Measurements from ENCODE around the gene BICD2. TPM values are rescaled to one million over a fixed set of nuclear protein-coding genes. Genes with fewer than 3 reads are reported as not detected.

The BICD2 gene
- total RNA-seq, 4 donors from 2014 or later = 15.7 to 29.3 (median 19.7) TPM

DNA sequence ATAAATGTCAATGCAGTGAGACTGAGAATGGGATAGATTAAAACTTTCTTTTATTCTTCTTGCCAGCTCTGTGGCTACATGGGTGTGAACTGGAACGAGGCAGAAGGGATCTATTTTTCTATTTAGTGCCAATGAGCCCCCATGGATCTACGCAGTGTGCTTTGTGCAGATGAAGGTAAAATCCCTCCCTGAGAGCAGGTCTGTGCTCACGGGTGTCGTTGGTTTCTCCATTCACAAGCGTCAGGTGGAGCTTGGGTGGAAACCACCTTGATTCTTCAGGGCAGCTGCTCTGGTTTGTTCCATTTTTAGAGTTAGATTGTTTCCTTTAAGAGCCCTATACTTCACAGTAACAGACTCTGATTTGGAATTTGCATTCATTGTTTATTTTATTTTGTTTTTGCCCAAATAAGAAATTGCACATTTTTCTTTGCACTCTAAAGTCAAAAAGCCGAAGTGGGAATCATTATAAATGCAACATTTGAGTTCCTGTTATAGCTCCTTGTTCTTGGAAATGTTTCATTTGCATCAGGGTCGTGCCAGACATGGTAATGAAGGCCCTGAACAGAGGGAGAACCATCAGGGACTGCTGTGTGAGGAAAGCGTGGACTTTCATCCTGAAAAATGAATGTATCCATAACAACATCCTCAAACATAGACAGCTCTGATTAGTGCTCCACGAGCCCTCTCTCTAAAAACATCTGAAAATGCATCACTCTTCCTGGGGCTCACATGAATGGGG lies 31.1 kb upstream of the BICD2 start:
- TF ChIP-seq POLR2A (IDR thresholded peaks at IDR 0.05) (no peak), POLR2AphosphoS5 (IDR thresholded peaks at IDR 0.05) (no peak), EP300 (IDR thresholded peaks at IDR 0.05; ENCODE audit: low read depth) (no peak)
- TF ChIP-seq, protein P1, sequence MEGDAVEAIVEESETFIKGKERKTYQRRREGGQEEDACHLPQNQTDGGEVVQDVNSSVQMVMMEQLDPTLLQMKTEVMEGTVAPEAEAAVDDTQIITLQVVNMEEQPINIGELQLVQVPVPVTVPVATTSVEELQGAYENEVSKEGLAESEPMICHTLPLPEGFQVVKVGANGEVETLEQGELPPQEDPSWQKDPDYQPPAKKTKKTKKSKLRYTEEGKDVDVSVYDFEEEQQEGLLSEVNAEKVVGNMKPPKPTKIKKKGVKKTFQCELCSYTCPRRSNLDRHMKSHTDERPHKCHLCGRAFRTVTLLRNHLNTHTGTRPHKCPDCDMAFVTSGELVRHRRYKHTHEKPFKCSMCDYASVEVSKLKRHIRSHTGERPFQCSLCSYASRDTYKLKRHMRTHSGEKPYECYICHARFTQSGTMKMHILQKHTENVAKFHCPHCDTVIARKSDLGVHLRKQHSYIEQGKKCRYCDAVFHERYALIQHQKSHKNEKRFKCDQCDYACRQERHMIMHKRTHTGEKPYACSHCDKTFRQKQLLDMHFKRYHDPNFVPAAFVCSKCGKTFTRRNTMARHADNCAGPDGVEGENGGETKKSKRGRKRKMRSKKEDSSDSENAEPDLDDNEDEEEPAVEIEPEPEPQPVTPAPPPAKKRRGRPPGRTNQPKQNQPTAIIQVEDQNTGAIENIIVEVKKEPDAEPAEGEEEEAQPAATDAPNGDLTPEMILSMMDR (IDR thresholded peaks at IDR 0.05) = no peak
- H3K4me3 ChIP-seq = no peak overlapping the region
- in situ Hi-C loops (cut with MboI; ENCODE audit: low pct_ligation_motif_present in 1 of 4, low pct_unique_long_range_greater_than_20kb in 1 of 4, low sequenced_read_pairs in 3 of 4) (loop anchor here in 1 of 4 donors (25.0 kb wide), 2 partner anchors 458 to 658 kb away; partner anchors contain the start of genes CENPP and NOL8), intact Hi-C loops (cut with DNase I; ENCODE audit: low total_unique reads) (no loop called here)
- no peaks in the 10 kb centered on the region for H3K4me1 ChIP-seq
- 31 to 51% methylated on average over 4 to 9 of the region's 9 CpGs for WGBS, 2 donors (ENCODE audit: low coverage in 1 of 2)
- H3K36me3 ChIP-seq = no peaks in the 10 kb centered on the region
- H3K27ac ChIP-seq = no peak overlapping the region
- no peaks in the 10 kb centered on the region for H3K9me3 ChIP-seq
- DNase-seq = no peak
- peaks cover 57% of the 10 kb centered on the region for H3K27me3 ChIP-seq

DNA sequence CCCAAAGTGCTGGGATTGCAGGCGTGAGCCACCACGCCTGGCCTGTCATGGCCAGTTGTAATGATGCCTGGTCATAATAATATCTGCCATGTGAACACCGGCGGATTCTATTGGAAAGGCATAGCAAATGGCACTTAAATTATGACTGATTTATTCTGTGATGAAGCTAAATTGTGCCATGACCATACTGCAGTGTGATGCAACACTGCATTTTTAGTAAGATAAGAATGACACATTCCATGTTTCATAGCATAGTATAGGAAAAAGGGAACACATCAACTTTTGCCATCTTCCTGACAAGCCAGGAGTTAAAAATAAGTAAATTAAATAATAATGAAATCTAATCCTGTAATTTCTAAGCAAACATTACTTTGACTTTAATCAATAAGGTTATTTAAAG lies 30.4 kb upstream of the BICD2 start:
- no peaks in the 10 kb centered on the region for H3K9me3 ChIP-seq
- no peaks in the 10 kb centered on the region for H3K4me1 ChIP-seq
- TF ChIP-seq POLR2AphosphoS5 (IDR thresholded peaks at IDR 0.05) = no peak
- no peak for TF ChIP-seq POLR2A (IDR thresholded peaks at IDR 0.05)
- TF ChIP-seq, protein P1 (IDR thresholded peaks at IDR 0.05) = no peak
- no peak for TF ChIP-seq EP300 (IDR thresholded peaks at IDR 0.05; ENCODE audit: low read depth)
- H3K36me3 ChIP-seq = no peaks in the 10 kb centered on the region
- peaks cover 50% of the 10 kb centered on the region for H3K27me3 ChIP-seq
- no peak overlapping the region for H3K4me3 ChIP-seq
- WGBS, 2 donors (ENCODE audit: low coverage in 1 of 2) = 97 to 100% methylated on average over 2 to 4 of the region's 4 CpGs
- no peak for DNase-seq
- intact Hi-C loops (cut with DNase I; ENCODE audit: low total_unique reads) (no loop called here), in situ Hi-C loops (cut with MboI; ENCODE audit: low pct_ligation_motif_present in 1 of 4, low pct_unique_long_range_greater_than_20kb in 1 of 4, low sequenced_read_pairs in 3 of 4) (loop anchor here in 2 of 4 donors (5.0 to 25.0 kb wide), 3 partner anchors 78 to 658 kb away; partner anchors contain the start of genes CENPP (in 1 of the 2) and NOL8 (in 1 of the 2))
- no peak overlapping the region for H3K27ac ChIP-seq

DNA sequence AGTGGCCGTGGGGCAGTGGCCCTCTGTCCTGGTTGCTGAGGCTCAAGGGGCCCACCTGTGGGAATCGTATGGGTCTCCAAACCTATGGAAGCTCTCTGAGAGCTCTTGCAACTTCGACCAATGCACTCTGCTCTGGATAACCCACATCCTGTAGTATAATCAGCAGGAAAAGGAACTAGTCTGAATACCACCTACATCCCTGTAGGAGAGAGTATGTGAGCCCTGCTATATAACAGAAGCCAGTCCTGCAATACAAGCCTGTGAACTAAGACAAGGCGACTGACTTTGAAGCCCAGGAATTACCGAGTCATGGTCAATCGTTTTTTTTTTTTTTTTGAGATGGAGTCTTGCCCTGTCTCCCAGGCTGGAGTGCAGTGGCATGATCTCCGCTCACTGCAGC lies 29.8 kb upstream of the BICD2 start:
- H3K4me3 ChIP-seq = no peak overlapping the region
- TF ChIP-seq POLR2A (IDR thresholded peaks at IDR 0.05) (no peak), EP300 (IDR thresholded peaks at IDR 0.05; ENCODE audit: low read depth) (no peak), POLR2AphosphoS5 (IDR thresholded peaks at IDR 0.05) (no peak)
- TF ChIP-seq, protein P1 (IDR thresholded peaks at IDR 0.05) = no peak
- in situ Hi-C loops (cut with MboI; ENCODE audit: low pct_ligation_motif_present in 1 of 4, low pct_unique_long_range_greater_than_20kb in 1 of 4, low sequenced_read_pairs in 3 of 4) = loop anchor here in 2 of 4 donors (5.0 to 25.0 kb wide), 3 partner anchors 77 to 657 kb away; partner anchors contain the start of genes CENPP (in 1 of the 2) and NOL8 (in 1 of the 2)
- H3K9me3 ChIP-seq = no peaks in the 10 kb centered on the region
- 66 to 70% methylated on average over 2 to 7 of the region's 7 CpGs for WGBS, 2 donors (ENCODE audit: low coverage in 1 of 2)
- intact Hi-C loops (cut with DNase I; ENCODE audit: low total_unique reads) = no loop called here
- no peaks in the 10 kb centered on the region for H3K36me3 ChIP-seq
- no peaks in the 10 kb centered on the region for H3K4me1 ChIP-seq
- H3K27ac ChIP-seq = no peak overlapping the region
- H3K27me3 ChIP-seq = peaks cover 45% of the 10 kb centered on the region
- no peak for DNase-seq
